Immature natural killer cell (primary cell): Measurements from ENCODE around the gene SANBR. TPM values are rescaled to one million over a fixed set of nuclear protein-coding genes. Genes with fewer than 3 reads are reported as not detected.

Experiments used
- DNase-seq, 3 donors: peaks; one replicate each; pipeline ENCODE4 v3.0.0; 2022; ENCODE audit warnings: mixed read lengths in 1 of 3
- H3K27ac Mint-ChIP-seq, 6 donors: one replicate each; pipeline ENCODE4 v1.8.0; 2020; ENCODE audit warnings: mixed read lengths in 6 of 6, mild to moderate bottlenecking in 5 of 6, inconsistent platforms in 4 of 6, moderate library complexity in 3 of 6
- H3K27me3 Mint-ChIP-seq, 3 donors: one replicate each; pipeline ENCODE4 v1.8.0; 2020 to 2021; ENCODE audit warnings: low read depth in 3 of 3, mild to moderate bottlenecking in 3 of 3, mixed read lengths in 3 of 3, moderate library complexity in 3 of 3, inconsistent platforms in 1 of 3
- H3K36me3 Mint-ChIP-seq, 3 donors: one replicate each; pipeline ENCODE4 v1.8.0; 2020; ENCODE audit warnings: mixed read lengths in 3 of 3, inconsistent platforms in 2 of 3, mild to moderate bottlenecking in 2 of 3
- H3K4me1 Mint-ChIP-seq, 2 donors: one replicate each; pipeline ENCODE4 v1.8.0; 2020; ENCODE audit warnings: inconsistent platforms in 2 of 2, mild to moderate bottlenecking in 2 of 2, mixed read lengths in 2 of 2, moderate library complexity in 1 of 2
- H3K4me3 Mint-ChIP-seq, 5 donors: one replicate each; pipeline ENCODE4 v1.8.0; 2020; ENCODE audit warnings: mild to moderate bottlenecking in 5 of 5, mixed read lengths in 5 of 5, inconsistent platforms in 3 of 5, moderate library complexity in 3 of 5
- H3K9me3 Mint-ChIP-seq, 6 donors: one replicate each; pipeline ENCODE4 v1.8.0; 2020; ENCODE audit warnings: mild to moderate bottlenecking in 6 of 6, mixed read lengths in 6 of 6, inconsistent platforms in 4 of 6, moderate library complexity in 3 of 6
- polyA plus RNA-seq, 3 donors: library from polyadenylated mRNA; unstranded; fragments of 300-500 nt; fragmentation: Illumina TruSeq; gene quantifications; one replicate each; pipeline ENCODE4 v1.2.3, GENCODE V29; 2021

SANBR gene
- polyA plus RNA-seq, 3 donors from 2014 or later: 1.3 to 2.3 (median 1.4) TPM

DNA sequence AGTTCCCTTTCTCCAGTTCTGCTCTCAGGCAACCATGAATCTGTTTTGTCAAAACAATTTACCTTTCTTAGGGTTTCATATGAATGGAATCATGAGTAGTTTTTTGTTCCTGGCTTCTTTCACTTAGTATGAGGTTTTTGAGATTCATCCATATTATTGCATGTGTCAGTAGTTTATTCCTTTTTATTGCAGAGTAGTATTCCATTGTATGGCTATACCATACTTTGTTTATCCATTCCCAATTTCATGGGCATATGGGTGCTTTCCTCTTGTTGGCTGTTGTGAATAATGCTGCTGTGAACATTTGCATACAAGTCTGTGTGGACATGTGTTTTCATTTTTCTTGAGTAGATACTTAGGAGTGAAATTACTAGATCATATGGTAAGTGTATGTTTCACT is 46.0 kb downstream of the SANBR start:
- Mint-ChIP-seq H3K9me3 (no peaks in the 10 kb centered on the region), H3K4me3 (no peak overlapping the region), H3K4me1 (no peaks in the 10 kb centered on the region), H3K27me3 (no peaks in the 10 kb centered on the region), H3K27ac (no peak overlapping the region), H3K36me3 (peaks cover 19 to 44% (median 25%) of the 10 kb centered on the region in 3 donors)
- no peak for DNase-seq

DNA sequence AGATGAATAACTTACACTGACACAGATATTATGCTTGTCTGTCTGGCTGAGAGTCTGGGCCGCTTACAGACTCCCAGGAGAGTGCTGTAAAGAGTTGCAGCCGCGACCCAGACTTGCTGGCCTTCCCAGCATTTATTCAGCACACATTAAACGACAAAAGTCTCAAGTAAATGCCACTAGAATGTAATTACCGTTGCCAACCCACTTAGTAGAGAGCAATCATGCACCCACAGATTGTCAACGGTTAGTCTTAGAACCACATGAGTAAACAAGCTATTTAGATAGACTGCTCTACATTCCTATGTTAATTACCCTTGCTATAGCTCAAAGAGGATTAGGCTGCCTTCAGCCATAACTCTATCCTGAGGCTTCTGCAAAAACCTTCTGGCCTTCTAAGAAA is 48.5 kb downstream of the SANBR start:
- no peaks in the 10 kb centered on the region for H3K9me3 Mint-ChIP-seq
- no peak for DNase-seq
- no peaks in the 10 kb centered on the region for H3K4me1 Mint-ChIP-seq
- no peak overlapping the region for H3K27ac Mint-ChIP-seq
- no peak overlapping the region for H3K4me3 Mint-ChIP-seq
- H3K27me3 Mint-ChIP-seq: no peaks in the 10 kb centered on the region
- H3K36me3 Mint-ChIP-seq: peaks cover 27 to 53% (median 29%) of the 10 kb centered on the region in 3 donors

Other genes with a start within 250 kb of the SANBR start
- gene REL, start 184.3 kb upstream of the SANBR start, polyA plus RNA-seq: 10 to 100 TPM in 2 of 3 donors, 1 to 10 TPM in 1; 6.4 to 47.7 (median 21.7) TPM
- 10 to 100 TPM in 1 of 3 donors, 1 to 10 TPM in 2; 9.1 to 16.3 (median 9.7) TPM for gene PEX13, start 48.2 kb upstream of the SANBR start, polyA plus RNA-seq
- 10 to 100 TPM in 1 of 3 donors, 1 to 10 TPM in 2; 3.8 to 12.6 (median 8.5) TPM for gene PUS10, start 47.6 kb upstream of the SANBR start, polyA plus RNA-seq
- gene C2orf74, start 96.3 kb downstream of the SANBR start, polyA plus RNA-seq: 10 to 100 TPM; 23.7 to 40.2 (median 28.4) TPM